T1000 (cell line): ENCODE results near the gene GJA10.

Source experiments
- DNase-seq: peaks from one replicate; lab custom pipeline; 2025; ENCODE audit warnings: mixed read lengths; lab: John Stamatoyannopoulos, UW

The GJA10 gene

GRCh38 chr6:89917216-89917615, 22.9 kb downstream of the GJA10 start:
- no peak for DNase-seq

GRCh38 chr6:89917801-89918366, 23.6 kb downstream of the GJA10 start:
- DNase-seq, result no peak

GRCh38 chr6:89921197-89921596, 26.9 kb downstream of the GJA10 start:
- DNase-seq, result no peak

GRCh38 chr6:89921691-89922090, 27.4 kb downstream of the GJA10 start:
- no peak for DNase-seq

- no peak for DNase-seq
Observed at GRCh38 chr6:89924231-89924630, 30.0 kb downstream of the GJA10 start.

GRCh38 chr6:89925826-89926225, 31.6 kb downstream of the GJA10 start:
- DNase-seq, result no peak

GRCh38 chr6:89927264-89927663, 33.0 kb downstream of the GJA10 start:
- DNase-seq, result no peak

- DNase-seq, result no peak
Observed at GRCh38 chr6:89927791-89928550, 33.7 kb downstream of the GJA10 start.

GRCh38 chr6:89928604-89929003, 34.3 kb downstream of the GJA10 start:
- DNase-seq, result no peak

- DNase-seq, result no peak
Observed at GRCh38 chr6:89930789-89931188, 36.5 kb downstream of the GJA10 start.

GRCh38 chr6:89932245-89932802, 38.1 kb downstream of the GJA10 start:
- no peak for DNase-seq

- DNase-seq, result no peak
Observed at GRCh38 chr6:89934685-89935366, 40.6 kb downstream of the GJA10 start.

GRCh38 chr6:89936177-89936576, 41.9 kb downstream of the GJA10 start:
- DNase-seq, result no peak

- no peak for DNase-seq
Observed at GRCh38 chr6:89938014-89938413, 43.7 kb downstream of the GJA10 start.

GRCh38 chr6:89939144-89939543, 44.9 kb downstream of the GJA10 start:
- DNase-seq, result no peak

GRCh38 chr6:89940225-89941027, 46.2 kb downstream of the GJA10 start:
- DNase-seq, result peak; percentile 45

GRCh38 chr6:89941031-89941762, 46.9 kb downstream of the GJA10 start:
- DNase-seq, result no peak

- DNase-seq, result no peak
Observed at GRCh38 chr6:89941763-89942497, 47.7 kb downstream of the GJA10 start.

GRCh38 chr6:89942601-89943000, 48.3 kb downstream of the GJA10 start:
- DNase-seq, result no peak

- no peak for DNase-seq
Observed at GRCh38 chr6:89944181-89944755, 50.0 kb downstream of the GJA10 start.
